Urothelium cell line (cell line): ENCODE data around the gene ACADVL.
"Not testable (repeated sequence)": the region's sequence is repeated elsewhere in the genome, so short reads cannot be mapped to it uniquely, and the experiment has no call there.

Experiments used
- DNase-seq: peaks from one replicate; pipeline ENCODE4 v3.0.0; 2011; ENCODE audit warnings: low spot score, mixed read lengths
- FAIRE-seq: peaks from 2 replicates; lab custom pipeline; 2011; peaks lifted over from hg19 to GRCh38; lab: Jason Lieb, UNC

Gene ACADVL

GRCh38 chr17:7234083-7234951, 14.6 kb downstream of the ACADVL start, which contains the start of gene DVL2:
TSS of gene DVL2 (minus strand) at chr17:7234517. CDS start at chr17:7234262, 255 bp downstream.
- DNase-seq (peak; percentile 87), FAIRE-seq (peak; percentile 93)

GRCh38 chr17:7235693-7236665, 16.2 kb downstream of the ACADVL start:
- DNase-seq (no peak), FAIRE-seq (no peak)

GRCh38 chr17:7236808-7237207, 17.1 kb downstream of the ACADVL start:
- DNase-seq (no peak), FAIRE-seq (no peak)

- DNase-seq (no peak), FAIRE-seq (no peak)
Measured at GRCh38 chr17:7237266-7237760, 17.6 kb downstream of the ACADVL start.

- no peak for FAIRE-seq
- peak; percentile 54 for DNase-seq
Measured at GRCh38 chr17:7237761-7238419, 18.2 kb downstream of the ACADVL start.

GRCh38 chr17:7238420-7239090, 18.8 kb downstream of the ACADVL start:
- DNase-seq (peak; percentile 23), FAIRE-seq (no peak)

GRCh38 chr17:7239091-7240027, 19.6 kb downstream of the ACADVL start, which contains the start of gene PHF23:
TSS of gene PHF23 (minus strand) at chr17:7239457. CDS start at chr17:7239279, 178 bp downstream.
- FAIRE-seq = no peak
- DNase-seq = peak; percentile 95

- DNase-seq = no peak
- FAIRE-seq = no peak
Measured at GRCh38 chr17:7240375-7240774, 20.6 kb downstream of the ACADVL start.

GRCh38 chr17:7241090-7241733, 21.5 kb downstream of the ACADVL start:
- DNase-seq = no peak
- no peak for FAIRE-seq

GRCh38 chr17:7241783-7242716, 22.3 kb downstream of the ACADVL start, which contains the start of gene GABARAP:
TSS of gene GABARAP (minus strand) at chr17:7242449. CDS start at chr17:7242330, 119 bp downstream.
- no peak for FAIRE-seq
- DNase-seq = peak; percentile 72

GRCh38 chr17:7242717-7243452, 23.1 kb downstream of the ACADVL start:
- DNase-seq (peak; percentile 79), FAIRE-seq (no peak)

- no peak for FAIRE-seq
- no peak for DNase-seq
Measured at GRCh38 chr17:7243453-7243729, 23.7 kb downstream of the ACADVL start.

GRCh38 chr17:7243838-7244237, 24.1 kb downstream of the ACADVL start:
- not testable (repeated sequence) for FAIRE-seq, DNase-seq

- DNase-seq (no peak), FAIRE-seq (no peak)
Measured at GRCh38 chr17:7246779-7247178, 27.0 kb downstream of the ACADVL start.

- FAIRE-seq (no peak), DNase-seq (no peak)
Measured at GRCh38 chr17:7248796-7249195, 29.1 kb downstream of the ACADVL start.

GRCh38 chr17:7249214-7249613, 29.5 kb downstream of the ACADVL start:
- FAIRE-seq = no peak

GRCh38 chr17:7249830-7250229, 30.1 kb downstream of the ACADVL start:
- no peak for DNase-seq
- no peak for FAIRE-seq

More at GRCh38 chr17:7249214-7249613, 29.5 kb downstream of the ACADVL start:
- DNase-seq = no peak
